GM18526 (cell line): ENCODE data around the gene COL28A1.

Experiments used
- POLR2A ChIP-seq: IDR thresholded peaks from 3 replicates; pipeline ENCODE4 v1.6.1; 2011; ENCODE audit not compliant: insufficient read length; ENCODE audit errors: extremely low read depth

The COL28A1 gene

DNA sequence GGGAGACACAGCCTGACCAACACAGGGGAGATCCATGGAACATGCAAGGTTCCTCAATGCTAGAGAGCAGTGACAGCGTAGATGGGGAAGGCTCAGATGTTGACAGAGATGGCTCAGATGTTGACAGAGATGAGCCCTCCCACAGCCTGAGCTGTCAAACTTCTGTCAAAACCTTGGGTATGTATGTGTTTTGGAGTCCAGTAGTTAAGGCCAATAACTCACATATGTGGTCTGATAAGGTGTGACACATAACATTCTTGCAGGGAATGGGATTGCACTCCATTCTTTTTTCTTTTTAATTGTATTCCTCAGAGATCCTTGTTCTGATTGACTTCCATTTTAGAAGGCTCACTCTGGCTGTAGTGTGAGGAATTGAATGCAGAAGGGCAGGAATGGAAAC, 217.1 kb downstream of the COL28A1 start:
- no peak for TF ChIP-seq POLR2A

DNA sequence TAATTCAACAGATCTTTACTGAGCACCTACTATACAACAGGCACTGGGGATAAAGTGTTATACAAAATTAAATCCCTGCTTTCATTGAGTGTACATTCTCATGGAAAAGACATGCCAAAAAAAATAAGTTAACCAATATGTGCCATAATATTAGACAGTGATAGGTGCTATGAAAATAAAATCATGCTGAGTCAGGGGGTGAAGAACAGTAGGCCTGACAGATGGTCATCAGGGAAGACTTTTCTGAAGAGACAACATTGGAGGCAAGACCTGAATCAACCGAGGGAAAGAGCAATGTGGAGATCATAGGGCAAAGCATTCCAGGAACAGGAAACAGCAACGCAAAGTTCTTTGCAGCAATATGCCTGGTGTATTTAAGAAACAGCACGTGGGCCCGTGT, 217.8 kb downstream of the COL28A1 start:
- no peak for TF ChIP-seq POLR2A

DNA sequence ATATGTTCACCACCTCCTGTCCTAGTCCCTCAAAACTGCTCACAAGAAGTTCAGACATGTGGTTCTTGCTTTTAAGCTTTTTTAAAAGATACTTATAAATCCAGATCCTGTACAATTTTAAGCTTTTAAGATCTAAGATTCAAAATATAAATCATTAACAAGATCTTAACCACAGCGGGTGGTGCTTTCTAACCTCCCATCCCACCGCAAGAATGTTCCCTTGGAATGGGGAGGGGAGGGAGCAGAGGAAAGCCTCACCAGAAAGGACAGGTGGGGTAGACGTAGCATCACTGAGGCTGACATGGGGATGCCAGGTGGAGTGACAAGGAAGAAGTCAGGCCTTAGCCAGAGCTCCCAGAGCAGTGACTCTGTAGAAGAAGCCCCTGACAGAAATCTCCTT, 219.8 kb downstream of the COL28A1 start:
- TF ChIP-seq POLR2A = no peak

GRCh38 chr7:7312323-7312722, 223.3 kb downstream of the COL28A1 start:
- TF ChIP-seq POLR2A = no peak

GRCh38 chr7:7311001-7311400, 224.7 kb downstream of the COL28A1 start:
- TF ChIP-seq POLR2A = no peak

GRCh38 chr7:7309203-7309602, 226.5 kb downstream of the COL28A1 start:
- no peak for TF ChIP-seq POLR2A
